Measurements from ENCODE around the gene COL6A3.

COL6A3 gene

DNA sequence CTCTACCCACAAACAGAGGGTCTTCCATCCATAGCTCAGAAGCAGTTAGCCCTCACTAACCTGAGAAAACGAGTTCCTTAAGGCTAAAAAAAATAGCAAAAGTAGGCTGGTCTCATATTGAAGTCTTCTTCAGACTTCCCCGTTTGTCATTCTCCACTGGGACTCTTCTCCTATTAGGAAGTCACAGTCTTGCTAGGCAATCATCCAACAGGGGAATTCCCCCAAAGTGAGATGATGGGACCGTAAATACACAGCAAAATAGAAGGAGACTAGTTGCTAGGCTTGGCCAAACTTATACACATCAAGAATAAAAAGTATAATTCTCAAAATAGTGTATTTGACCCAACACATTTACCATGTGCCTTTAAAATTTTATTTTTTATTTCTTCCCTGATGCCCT is 34.3 kb downstream of the COL6A3 start:
- TF ChIP-seq, protein P1, sequence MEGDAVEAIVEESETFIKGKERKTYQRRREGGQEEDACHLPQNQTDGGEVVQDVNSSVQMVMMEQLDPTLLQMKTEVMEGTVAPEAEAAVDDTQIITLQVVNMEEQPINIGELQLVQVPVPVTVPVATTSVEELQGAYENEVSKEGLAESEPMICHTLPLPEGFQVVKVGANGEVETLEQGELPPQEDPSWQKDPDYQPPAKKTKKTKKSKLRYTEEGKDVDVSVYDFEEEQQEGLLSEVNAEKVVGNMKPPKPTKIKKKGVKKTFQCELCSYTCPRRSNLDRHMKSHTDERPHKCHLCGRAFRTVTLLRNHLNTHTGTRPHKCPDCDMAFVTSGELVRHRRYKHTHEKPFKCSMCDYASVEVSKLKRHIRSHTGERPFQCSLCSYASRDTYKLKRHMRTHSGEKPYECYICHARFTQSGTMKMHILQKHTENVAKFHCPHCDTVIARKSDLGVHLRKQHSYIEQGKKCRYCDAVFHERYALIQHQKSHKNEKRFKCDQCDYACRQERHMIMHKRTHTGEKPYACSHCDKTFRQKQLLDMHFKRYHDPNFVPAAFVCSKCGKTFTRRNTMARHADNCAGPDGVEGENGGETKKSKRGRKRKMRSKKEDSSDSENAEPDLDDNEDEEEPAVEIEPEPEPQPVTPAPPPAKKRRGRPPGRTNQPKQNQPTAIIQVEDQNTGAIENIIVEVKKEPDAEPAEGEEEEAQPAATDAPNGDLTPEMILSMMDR (conservative IDR thresholded peaks at IDR 0.05; ENCODE audit: control insufficient read depth, insufficient read depth, low read depth, low read length), result no peak
- H3K4me3 ChIP-seq (ENCODE audit: control insufficient read depth, low read depth, low read length), result no peak overlapping the region
- DNase-seq (ENCODE audit: low read depth), result no peak

DNA sequence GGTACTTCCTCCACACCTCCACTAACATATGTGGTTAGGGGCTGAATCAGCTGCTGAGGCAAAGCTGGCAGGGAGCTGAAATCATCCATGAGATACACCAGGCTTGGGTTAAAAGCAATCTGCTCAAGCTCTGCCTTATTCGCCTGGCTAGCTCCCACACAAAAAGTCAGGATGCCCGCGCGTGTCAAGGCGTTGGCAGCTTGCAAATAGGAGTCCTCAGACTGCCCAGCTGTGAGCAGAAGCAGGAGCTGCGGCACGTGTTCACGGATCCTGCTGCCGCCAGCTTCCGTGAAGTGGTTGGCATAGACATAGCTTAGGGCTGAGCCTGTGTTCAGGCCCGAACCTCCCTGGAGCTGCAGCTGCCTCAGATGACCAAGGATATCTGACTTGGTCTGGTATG is 35.3 kb downstream of the COL6A3 start:
- no peak overlapping the region for H3K4me3 ChIP-seq (ENCODE audit: control insufficient read depth, low read depth, low read length)
- no peak for DNase-seq (ENCODE audit: low read depth)
- TF ChIP-seq, protein P1 (conservative IDR thresholded peaks at IDR 0.05; ENCODE audit: control insufficient read depth, insufficient read depth, low read depth, low read length), result no peak

DNA sequence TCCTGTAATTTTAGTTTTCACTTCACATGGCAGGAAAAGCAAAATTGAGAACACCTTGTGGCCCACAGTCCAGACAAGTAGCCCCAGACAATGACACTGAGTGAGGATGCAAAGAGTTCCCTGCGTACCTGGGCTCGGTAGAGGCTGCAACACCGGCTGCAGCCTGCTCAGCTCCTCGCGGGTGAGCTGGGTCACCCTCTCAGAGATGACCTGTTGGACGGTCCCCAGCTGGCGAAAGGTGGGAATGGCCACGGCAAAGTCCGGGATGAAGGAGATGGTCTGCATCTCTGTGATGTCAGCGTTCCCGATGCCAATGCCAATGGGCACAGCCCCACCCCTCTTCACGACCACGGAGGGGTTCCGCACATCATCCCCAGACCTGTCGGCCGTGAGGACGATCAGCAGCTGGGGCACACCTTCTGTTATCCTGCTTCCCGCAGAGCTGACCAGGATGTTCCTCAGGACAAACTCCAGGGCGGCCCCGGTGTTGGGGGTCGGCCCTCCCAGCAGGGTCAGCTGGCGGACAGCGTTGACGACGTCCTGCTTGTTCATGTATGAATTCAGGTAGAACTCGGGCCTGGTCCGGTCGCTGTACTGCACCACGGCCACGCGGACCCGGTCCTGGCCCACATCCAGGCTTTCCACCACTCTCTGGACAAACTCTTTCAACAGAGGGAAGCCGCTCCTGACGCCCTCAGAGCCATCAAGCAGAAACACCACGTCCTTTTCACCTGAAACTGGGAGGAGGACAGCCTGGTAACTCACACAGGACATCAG is 39.5 kb downstream of the COL6A3 start:
- TF ChIP-seq, protein P1 (conservative IDR thresholded peaks at IDR 0.05; ENCODE audit: control insufficient read depth, insufficient read depth, low read depth, low read length), result no peak
- no peak for DNase-seq (ENCODE audit: low read depth)
- H3K4me3 ChIP-seq (ENCODE audit: control insufficient read depth, low read depth, low read length), result no peak overlapping the region

DNA sequence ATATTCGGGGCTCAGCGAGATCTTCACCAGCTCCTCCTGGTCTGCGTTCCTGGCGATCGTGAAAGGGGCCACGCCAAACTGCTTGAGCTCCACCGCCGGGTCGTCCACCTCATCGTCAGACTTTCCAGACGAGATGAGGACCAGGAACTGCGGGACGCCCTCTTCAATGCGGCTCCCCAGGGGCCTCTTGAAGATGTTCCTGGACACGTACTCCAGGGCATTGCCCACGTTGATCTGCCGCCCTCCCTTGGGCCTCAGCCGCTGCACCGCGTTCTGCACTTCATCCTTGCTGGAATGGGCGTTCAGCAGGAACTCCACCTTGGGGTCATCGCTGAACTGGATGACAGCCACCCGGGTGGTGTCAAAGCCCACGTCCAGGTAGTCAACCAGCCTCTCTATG is 42.1 kb downstream of the COL6A3 start:
- TF ChIP-seq, protein P1 (conservative IDR thresholded peaks at IDR 0.05; ENCODE audit: control insufficient read depth, insufficient read depth, low read depth, low read length), result no peak
- H3K4me3 ChIP-seq (ENCODE audit: control insufficient read depth, low read depth, low read length), result no peak overlapping the region
- DNase-seq (ENCODE audit: low read depth), result no peak

DNA sequence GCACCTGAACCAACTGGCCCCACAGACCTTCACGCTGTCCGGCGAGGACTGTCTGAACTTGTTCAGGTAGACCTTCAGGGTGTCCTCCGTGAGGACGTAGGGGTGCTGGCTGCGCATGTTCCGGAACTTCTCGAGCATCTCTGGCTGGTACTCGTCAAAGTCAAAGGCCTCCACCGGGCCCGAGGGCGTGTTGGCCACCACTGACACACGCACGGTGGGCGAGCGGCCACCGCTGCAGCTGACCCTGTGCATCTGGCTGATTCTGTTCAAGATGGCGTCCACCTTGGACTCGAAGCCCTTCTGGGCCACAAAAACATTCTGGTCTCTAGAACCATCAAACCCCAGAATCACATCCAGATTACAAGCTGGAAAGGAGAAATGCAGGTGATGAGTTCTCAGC is 48.3 kb downstream of the COL6A3 start:
- DNase-seq (ENCODE audit: low read depth), result no peak
- no peak overlapping the region for H3K4me3 ChIP-seq (ENCODE audit: control insufficient read depth, low read depth, low read length)
- TF ChIP-seq, protein P1 (conservative IDR thresholded peaks at IDR 0.05; ENCODE audit: control insufficient read depth, insufficient read depth, low read depth, low read length), result no peak

DNA sequence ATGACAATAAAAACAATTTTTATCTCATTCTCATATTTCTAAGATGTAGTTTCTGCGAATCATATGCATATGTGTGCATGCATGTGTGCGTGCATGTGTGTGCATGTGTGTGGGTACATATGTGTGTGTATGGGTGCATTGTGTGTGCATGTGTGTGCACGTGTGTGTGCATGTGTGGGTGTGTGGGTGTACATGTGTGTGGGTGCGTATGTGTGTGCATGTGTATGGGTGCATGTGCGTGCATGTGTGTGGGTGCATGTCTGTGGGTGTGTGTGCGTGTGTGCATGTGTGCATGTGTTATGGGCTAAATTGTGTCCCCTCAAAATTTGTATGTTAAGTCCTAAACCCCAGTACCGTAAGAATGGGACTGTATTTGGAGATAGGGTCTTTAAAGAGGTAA is 49.3 kb downstream of the COL6A3 start:
- peak; percentile 60 for DNase-seq (ENCODE audit: low read depth)
- no peak overlapping the region for H3K4me3 ChIP-seq (ENCODE audit: control insufficient read depth, low read depth, low read length)
- TF ChIP-seq, protein P1 (conservative IDR thresholded peaks at IDR 0.05; ENCODE audit: control insufficient read depth, insufficient read depth, low read depth, low read length), result no peak
